RPMI8226 (cell line): ENCODE measurements around the gene RNASEH2A.

Source experiments
- DNase-seq: peaks from one replicate; pipeline ENCODE4 v3.0.0-alpha.2; 2015

Gene RNASEH2A

DNA sequence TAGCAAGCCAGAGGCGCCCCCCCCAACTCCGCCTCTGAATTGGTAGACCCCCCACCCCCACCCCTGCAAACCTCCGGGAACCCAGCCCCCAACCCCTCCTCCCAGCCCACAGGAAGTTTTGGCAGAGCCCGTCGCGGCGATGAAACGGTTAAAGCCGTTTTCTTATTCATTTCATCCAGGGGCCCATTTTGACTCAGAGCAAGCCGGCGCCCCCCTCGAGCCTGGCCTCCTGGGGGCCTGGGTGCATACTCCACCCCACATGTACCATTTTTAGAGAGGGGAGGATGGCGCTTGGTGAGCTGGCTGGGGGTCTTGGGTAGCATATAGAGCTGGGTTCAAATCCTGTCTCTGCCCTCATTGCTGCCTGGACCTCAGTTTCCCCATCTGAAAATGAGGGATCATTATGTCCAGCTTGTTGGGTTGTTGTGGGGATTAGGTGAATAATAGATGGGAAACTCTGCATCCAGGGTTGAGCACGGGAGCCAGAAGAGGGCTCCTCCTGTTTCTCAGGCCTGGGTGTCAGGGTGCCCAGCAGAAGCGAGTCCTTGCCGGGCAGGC is 23.0 kb upstream of the RNASEH2A start:
- DNase-seq, result no peak

DNA sequence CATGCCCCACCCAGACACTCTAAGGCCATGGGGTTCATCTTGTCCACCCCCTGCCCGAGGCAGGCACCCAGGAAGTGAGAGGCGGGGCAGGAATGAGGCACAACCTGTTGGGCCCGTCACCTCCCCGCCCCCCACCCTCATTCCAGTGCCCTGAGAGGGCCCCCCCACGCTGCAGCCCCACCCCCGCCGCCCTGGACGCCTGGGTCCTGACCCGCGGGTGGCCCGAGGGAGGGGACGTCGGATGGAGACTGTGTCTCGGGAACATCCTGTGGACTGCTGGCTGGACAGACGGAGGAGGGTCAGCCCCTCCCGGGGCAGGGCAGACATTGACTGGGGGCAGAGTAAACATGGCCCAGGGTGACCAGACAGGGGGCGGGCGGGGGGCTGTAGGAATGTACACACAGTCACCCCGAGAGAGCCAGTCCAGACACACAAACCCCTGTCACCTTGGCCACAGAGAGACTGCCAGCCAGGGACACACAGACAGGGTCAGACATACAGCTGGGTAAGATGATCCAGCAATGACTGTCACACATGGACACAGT is 22.5 kb upstream of the RNASEH2A start:
- no peak for DNase-seq

GRCh38 chr19:12784394-12784870 is 22.0 kb upstream of the RNASEH2A start:
- no peak for DNase-seq

GRCh38 chr19:12784871-12785430 is 21.4 kb upstream of the RNASEH2A start:
- DNase-seq, result no peak

GRCh38 chr19:12785431-12786031 is 20.9 kb upstream of the RNASEH2A start:
- DNase-seq, result no peak

DNA sequence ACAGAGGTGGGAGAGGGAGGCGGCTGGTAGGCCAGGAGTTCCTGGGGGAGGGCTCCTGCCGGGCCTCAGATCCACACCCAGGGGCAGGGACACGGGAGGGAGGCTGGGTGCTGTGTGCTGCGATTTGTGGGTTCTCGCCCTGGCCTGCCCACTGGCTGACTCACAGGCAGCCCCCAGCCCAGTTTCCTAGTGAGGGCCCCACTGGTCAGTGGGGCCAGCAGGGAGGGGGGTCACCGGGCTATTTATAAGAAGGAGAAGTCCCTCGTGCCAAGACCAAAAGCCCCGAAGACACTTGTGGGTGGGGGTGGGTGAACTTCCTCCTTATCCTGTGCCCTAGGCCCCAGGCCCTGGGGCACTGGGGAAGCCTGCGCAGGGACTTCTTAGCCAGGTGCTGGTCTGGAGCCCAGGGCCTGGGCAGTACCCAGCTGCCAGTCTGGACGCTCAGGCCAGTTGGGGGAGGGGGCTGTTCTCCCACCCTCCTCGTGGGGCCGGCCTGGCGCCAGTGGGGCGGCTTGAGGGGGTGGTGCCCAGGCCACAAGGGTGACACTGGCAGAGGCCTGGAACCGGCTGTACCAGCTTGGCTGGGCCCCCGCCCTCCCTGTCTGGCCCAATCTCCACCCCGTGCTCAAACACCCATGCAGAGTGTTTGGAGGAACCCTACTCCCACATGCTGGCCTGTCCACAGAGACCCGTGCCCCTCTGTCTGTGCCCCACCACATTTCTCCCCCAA is 20.1 kb upstream of the RNASEH2A start:
- peak; percentile 64 for DNase-seq

DNA sequence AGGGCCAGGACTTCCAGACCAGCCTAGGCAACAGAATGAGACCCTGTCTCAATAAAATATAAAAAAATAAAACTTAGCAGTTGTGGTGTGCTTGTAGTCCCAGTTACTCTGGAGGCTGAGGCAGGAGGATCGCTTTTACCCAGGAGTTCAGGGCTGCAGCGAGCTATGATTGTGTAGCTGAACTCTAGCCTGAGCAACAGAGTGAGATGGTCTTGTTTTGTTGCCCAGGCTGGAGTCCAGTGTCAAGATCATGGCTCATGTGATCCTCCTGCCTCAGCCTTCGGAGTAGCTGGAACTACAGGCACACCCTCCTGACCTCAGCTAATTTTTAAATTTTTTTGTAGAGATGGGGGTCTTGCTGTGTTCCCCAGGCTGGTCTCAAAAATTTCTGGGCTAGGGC is 19.4 kb upstream of the RNASEH2A start:
- no peak for DNase-seq

- no peak for DNase-seq
Measured at GRCh38 chr19:12787458-12787857, 18.9 kb upstream of the RNASEH2A start.

DNA sequence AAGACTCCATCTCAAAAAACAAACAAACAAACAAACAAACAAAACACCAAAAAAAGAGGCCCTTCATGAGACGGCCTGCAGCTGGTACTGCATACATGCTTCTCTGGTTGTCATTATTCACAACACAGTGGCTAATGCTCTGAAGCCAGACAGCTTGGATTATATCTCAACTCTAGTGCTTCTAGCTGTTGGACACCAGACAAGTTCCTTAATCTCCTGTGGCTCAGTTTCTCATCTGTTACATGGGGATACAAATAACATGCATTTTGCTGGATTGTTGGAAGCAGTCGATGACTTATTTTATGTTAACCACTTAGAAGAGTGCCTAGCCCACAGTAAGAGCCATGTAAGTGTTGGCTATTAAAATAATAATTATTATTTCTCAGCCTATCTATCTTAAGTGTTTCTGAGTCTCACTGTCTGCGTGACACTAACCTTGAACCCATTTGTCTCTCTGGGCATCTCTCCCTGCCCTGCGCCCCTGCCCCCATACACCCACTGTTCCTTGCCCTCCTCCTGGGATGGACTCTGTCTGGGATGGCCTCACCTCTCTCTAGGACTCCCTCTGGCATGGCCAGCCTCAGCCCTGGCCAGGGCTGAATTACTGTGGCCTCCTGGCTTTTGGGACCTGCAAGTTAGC is 18.2 kb upstream of the RNASEH2A start:
- DNase-seq, result no peak

- peak; percentile 92 for DNase-seq
Measured at GRCh38 chr19:12788682-12789097, 17.7 kb upstream of the RNASEH2A start.

- no peak for DNase-seq
Measured at GRCh38 chr19:12789098-12789903, 17.1 kb upstream of the RNASEH2A start.

DNA sequence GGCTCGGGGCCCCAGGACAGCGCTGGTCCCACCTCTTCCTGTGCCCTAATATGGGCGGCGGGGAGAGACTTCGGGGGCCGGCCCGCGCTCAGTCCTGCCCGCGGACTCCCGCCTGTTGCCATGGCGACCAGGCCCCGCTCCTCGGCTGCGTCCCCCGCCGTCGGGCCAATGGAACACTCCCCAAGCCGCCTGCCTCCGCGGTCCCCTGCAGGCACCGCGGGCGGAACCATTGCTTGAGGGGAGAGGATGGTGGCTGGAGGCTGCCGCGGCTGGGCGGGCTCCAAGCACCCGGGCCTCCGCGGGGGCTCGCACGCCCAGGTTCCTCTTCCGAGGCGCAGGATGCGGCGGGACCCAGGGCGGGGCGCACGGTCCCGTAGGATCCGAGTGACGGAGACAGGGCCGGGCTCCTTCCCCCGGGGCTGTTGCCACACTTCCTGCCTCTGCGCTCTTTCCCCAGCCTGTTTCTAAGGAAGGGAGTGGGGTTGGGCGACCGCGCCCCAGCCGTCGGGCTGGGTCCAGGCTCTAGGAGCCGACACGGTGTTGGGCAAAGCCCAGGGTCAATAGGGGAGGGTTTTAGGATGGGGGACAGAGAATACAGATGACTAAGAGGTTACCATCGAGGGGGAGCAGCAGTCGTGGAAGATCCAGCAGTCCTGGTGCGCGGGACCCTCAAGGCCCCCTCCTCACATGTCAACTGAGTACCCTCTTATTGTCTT is 16.3 kb upstream of the RNASEH2A start:
- DNase-seq, result peak; percentile 98

DNA sequence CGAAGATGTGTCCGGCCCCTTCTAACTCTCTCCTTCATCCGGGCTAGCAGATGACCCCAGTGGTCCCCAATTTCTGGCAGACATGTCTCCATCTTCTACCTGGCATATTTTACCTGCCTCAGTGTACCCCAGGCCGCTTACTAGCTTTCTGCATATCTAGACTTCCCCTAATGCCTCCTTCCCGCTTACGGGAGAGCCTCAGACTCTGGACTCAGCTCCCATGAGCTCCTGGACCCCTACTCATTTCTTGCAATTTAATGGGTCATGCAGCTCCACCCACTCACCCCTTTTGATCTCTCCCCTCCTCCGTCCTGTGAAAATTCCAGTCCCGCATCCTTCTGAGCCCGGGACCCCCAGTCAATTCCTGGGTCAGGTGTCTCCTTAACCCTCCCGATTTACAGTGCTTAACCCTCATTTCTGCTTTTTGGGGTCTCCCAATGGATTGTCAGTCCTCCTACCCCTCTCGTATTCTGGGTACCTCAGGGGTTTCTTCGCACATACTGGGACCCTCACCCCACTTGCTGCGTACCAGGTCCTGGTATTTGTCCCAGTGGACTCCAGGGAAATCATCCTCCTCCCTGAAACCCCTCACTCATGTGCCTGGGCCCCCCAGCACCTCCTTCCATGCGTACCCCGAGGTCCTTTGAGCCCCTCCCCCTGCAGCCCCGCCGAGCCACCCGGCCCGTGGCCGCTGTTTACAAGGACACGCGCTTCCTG is 15.6 kb upstream of the RNASEH2A start:
- DNase-seq, result no peak

DNA sequence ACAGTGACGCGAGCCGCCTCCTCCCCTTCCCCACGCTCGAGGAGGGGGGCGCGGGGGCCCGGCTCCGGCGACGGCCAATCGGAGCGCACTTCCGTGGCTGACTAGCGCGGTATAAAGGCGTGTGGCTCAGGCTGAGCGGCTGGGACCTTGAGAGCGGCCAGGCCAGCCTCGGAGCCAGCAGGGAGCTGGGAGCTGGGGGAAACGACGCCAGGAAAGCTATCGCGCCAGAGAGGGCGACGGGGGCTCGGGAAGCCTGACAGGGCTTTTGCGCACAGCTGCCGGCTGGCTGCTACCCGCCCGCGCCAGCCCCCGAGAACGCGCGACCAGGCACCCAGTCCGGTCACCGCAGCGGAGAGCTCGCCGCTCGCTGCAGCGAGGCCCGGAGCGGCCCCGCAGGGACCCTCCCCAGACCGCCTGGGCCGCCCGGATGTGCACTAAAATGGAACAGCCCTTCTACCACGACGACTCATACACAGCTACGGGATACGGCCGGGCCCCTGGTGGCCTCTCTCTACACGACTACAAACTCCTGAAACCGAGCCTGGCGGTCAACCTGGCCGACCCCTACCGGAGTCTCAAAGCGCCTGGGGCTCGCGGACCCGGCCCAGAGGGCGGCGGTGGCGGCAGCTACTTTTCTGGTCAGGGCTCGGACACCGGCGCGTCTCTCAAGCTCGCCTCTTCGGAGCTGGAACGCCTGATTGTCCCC is 14.9 kb upstream of the RNASEH2A start, which contains the start of gene JUNB:
Gene JUNB, plus strand, starts transcription at position 142 of the 706 bp plus-strand sequence. Its CDS starts 286 bp downstream, at position 428.
- peak; percentile 96 for DNase-seq

DNA sequence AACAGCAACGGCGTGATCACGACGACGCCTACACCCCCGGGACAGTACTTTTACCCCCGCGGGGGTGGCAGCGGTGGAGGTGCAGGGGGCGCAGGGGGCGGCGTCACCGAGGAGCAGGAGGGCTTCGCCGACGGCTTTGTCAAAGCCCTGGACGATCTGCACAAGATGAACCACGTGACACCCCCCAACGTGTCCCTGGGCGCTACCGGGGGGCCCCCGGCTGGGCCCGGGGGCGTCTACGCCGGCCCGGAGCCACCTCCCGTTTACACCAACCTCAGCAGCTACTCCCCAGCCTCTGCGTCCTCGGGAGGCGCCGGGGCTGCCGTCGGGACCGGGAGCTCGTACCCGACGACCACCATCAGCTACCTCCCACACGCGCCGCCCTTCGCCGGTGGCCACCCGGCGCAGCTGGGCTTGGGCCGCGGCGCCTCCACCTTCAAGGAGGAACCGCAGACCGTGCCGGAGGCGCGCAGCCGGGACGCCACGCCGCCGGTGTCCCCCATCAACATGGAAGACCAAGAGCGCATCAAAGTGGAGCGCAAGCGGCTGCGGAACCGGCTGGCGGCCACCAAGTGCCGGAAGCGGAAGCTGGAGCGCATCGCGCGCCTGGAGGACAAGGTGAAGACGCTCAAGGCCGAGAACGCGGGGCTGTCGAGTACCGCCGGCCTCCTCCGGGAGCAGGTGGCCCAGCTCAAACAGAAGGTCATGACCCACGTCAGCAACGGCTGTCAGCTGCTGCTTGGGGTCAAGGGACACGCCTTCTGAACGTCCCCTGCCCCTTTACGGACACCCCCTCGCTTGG is 14.1 kb upstream of the RNASEH2A start:
- DNase-seq, result peak; percentile 93

GRCh38 chr19:12792853-12793289 is 13.5 kb upstream of the RNASEH2A start:
- DNase-seq, result no peak

GRCh38 chr19:12793290-12794195 is 12.8 kb upstream of the RNASEH2A start:
- DNase-seq, result peak; percentile 94
